GM10248 (cell line): ENCODE data around the gene MVB12B.
A peak's percentile ranks its signal among the peaks of the same experiment; 100 is the strongest.

Experiments used
- CTCF ChIA-PET: fragments of 300-600 bp; sonication (Branson Sonifier 250); formaldehyde crosslinking; extraction: SDS; loops from one replicate; lab custom pipeline; 2021; ENCODE audit warnings: antibody characterized with exemption; lab: Yijun Ruan, JAX
- POLR2A ChIA-PET: fragments of 350-650 bp; sonication (Branson Sonifier 250); formaldehyde crosslinking; extraction: SDS; loops from one replicate; lab custom pipeline; 2020; ENCODE audit warnings: antibody characterized with exemption; lab: Yijun Ruan, JAX
- DNase-seq: peaks from one replicate; pipeline ENCODE4 v3.0.0; 2012; ENCODE audit errors: extremely low spot score
- CTCF ChIP-seq: IDR thresholded peaks from 2 replicates; pipeline ENCODE4 v1.5.1; 2012; ENCODE audit warnings: mild to moderate bottlenecking, low read depth; ENCODE audit errors: extremely low read depth, missing control alignments, control extremely low read depth

The MVB12B gene

GRCh38 chr9:126496781-126497659 lies 170.4 kb downstream of the MVB12B start:
- ChIA-PET CTCF (interaction anchor here (0.6 to 7.3 kb wide), 8 partner anchors 11 to 1089 kb away, joined by 3 to 193 read pairs (median 3); no protein-coding TSS in a partner anchor), POLR2A (no interaction called here)
- no peak for TF ChIP-seq CTCF
- no peak for DNase-seq

- TF ChIP-seq CTCF = no peak
- CTCF ChIA-PET = interaction anchor here (0.6 to 7.3 kb wide), 10 partner anchors 10 to 1090 kb away, joined by 3 to 193 read pairs (median 3); no protein-coding TSS in a partner anchor
- POLR2A ChIA-PET = no interaction called here
- DNase-seq = no peak
Measured at GRCh38 chr9:126497660-126498275, 171.1 kb downstream of the MVB12B start.

- no peak for DNase-seq
- POLR2A ChIA-PET = no interaction called here
- TF ChIP-seq CTCF = no peak
- CTCF ChIA-PET = interaction anchor here (0.7 to 7.3 kb wide), 17 partner anchors 10 to 1090 kb away, joined by 3 to 193 read pairs (median 7); no protein-coding TSS in a partner anchor
Measured at GRCh38 chr9:126498331-126498730, 171.7 kb downstream of the MVB12B start.

GRCh38 chr9:126499005-126499910 lies 172.6 kb downstream of the MVB12B start:
- DNase-seq = peak; percentile 74
- POLR2A ChIA-PET = no interaction called here
- CTCF ChIA-PET = interaction anchor here (0.7 to 7.3 kb wide), 34 partner anchors 8 to 1091 kb away, joined by 3 to 193 read pairs (median 4); no protein-coding TSS in a partner anchor
- TF ChIP-seq CTCF = peak; percentile 96

GRCh38 chr9:126499911-126500599 lies 173.4 kb downstream of the MVB12B start:
- ChIA-PET CTCF (interaction anchor here (0.7 to 7.3 kb wide), 33 partner anchors 9 to 1092 kb away, joined by 3 to 193 read pairs (median 4); no protein-coding TSS in a partner anchor), POLR2A (no interaction called here)
- no peak for DNase-seq
- no peak for TF ChIP-seq CTCF
